HEK293T (cell line): ENCODE results near the gene LYRM1.

Source experiments
- HDGF ChIP-seq: fragments of 450-650 bp; IDR thresholded peaks from 2 replicates; pipeline ENCODE4 v1.6.1; 2017; ENCODE audit warnings: antibody characterized with exemption, borderline replicate concordance
- SUZ12 ChIP-seq: fragments of 450-650 bp; IDR thresholded peaks from 2 replicates; pipeline ENCODE4 v1.6.1; 2016; ENCODE audit warnings: mild to moderate bottlenecking
- ZNF384 ChIP-seq: fragments of 450-650 bp; IDR thresholded peaks from 2 replicates; pipeline ENCODE4 v1.6.1; 2016

- TF ChIP-seq SUZ12 (no peak), ZNF384 (no peak), HDGF (no peak)
These were observed 2.7 kb downstream of the LYRM1 start for GRCh38 chr16:20903116-20903898.
